HuH-7 (cell line): ENCODE data around the gene BRINP3.
A peak's percentile ranks its signal among the peaks of the same experiment; 100 is the strongest.
"Not testable (repeated sequence)": the region's sequence is repeated elsewhere in the genome, so short reads cannot be mapped to it uniquely, and the experiment has no call there.

Experiments used
- DNase-seq: peaks from one replicate; pipeline ENCODE4 v3.0.0; 2011; ENCODE audit warnings: low spot score

BRINP3 gene

DNA sequence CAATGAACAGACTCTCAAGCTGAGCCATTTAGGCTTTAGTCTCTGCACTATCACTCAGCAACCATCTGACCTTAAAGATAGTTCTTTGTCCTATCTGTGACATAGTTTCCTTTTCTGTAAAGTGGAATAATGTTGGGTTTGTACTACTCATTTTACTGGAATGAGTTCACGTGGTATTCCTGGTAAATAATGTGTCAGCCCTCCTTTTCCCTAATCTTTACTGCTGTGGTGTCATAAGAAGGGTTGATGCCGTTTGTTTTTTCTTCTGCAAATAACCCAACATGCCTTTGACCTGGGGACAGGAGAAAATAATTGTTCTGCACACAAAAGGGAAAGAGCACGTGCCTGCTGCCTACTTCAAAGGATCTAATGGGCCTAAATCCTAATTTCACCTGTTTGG lies 297.8 kb downstream of the BRINP3 start:
- DNase-seq: peak; percentile 21

DNA sequence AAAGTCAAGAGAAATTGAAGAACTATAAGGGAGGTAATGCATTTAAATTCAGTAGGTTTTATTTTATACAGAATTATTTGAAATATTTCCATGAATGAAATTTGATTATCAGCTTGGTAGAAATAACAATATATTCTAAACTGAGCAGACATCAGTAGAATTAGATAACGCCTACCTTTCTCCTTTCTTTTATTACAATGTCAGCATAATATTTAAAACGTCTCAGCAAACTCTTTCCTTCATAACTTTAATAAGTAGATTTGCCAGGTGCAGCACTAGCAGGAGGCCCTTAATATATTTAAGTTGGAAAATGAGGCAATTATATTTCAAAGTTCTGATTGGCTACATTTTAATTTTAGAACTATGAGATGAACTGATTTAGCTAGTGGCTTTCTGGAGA lies 298.8 kb downstream of the BRINP3 start:
- no peak for DNase-seq

DNA sequence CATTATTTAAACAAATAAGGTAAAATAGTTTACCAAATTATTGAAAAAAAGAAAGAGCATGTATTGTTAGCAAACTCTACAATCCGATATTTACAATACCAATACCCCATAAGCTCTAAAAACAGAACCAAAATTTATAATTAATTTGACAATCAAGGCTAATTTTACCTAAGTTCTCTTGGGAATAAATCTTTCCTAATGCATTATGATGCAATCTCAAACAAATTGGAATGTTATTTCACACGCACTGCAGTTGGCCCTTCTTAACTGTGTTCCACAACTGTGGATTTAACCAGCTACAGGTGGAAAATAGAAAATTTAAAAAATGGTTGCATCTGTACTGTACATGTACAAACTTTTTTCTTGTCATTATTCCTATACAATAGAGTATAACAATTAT lies 300.1 kb downstream of the BRINP3 start:
- DNase-seq: no peak

DNA sequence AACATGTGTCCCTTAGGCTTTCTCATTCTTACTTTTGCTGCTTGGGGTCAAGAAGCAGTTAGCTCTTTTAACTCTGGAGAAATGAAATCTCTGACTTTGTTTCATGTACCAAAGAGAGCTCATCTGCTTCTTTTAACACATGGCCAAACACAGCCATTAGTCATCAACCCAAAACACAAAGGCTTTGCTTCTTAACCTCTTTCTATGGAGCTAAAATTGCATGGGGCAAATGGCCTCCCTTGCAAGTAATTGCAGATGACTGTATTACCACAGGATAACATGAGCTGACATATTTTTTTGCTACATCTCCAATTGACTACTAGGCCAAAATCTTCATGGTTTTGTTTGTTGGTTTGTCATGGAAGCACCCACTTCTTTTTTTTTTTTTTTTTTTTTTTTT lies 300.9 kb downstream of the BRINP3 start:
- DNase-seq: no peak

DNA sequence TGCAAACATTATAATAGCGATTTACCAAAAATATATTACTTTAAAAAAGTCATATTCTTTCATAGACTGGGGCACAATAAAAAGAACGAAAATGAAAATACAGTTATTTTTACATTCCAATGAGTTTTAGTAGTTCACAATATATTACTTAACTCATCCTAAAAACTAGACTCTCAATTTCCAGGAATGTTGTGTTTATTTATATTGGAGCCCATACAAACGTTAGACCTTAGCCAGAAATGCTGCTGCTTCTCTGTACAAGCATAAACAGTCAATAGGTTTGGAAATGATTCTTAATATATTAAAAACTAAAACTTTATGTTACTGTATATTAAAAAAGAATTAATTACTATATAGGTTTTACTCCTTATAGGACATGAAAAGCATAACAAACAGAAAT lies 302.3 kb downstream of the BRINP3 start:
- no peak for DNase-seq

DNA sequence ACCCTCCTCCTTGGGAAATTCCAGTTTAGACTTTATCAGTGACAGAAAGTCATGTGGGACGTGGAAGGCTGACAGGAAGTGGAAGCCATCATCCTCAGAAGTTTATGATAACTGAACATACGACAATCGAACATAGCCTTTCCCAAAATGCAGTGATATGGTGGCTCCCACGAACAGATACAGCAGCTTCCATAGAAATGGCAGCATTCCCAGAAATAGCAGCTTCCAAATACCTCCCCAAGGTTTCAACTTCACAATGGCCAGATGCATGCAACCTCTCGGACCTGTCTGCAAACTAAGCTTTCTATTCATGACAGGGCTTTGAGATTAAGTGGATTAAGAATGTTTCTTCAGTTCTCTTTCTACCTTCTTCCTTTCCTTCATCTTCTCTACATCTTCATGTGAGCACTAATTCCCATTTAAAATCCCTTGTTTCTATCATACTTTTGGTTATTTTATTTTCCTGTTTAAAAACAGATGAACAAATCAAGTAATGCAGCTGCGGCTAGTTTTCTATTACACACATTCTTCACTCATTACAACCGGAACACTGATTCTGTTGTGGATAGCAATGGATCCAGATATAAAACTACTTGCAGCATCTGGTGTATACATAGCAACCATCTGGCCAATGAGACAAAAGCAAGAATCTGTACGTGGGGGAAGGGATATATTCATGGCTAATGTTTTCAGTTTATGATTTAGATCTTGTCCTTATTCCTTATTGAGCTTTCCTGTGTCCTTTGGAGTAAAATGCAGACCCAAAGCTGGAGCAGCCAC lies 304.8 kb downstream of the BRINP3 start:
- no peak for DNase-seq

DNA sequence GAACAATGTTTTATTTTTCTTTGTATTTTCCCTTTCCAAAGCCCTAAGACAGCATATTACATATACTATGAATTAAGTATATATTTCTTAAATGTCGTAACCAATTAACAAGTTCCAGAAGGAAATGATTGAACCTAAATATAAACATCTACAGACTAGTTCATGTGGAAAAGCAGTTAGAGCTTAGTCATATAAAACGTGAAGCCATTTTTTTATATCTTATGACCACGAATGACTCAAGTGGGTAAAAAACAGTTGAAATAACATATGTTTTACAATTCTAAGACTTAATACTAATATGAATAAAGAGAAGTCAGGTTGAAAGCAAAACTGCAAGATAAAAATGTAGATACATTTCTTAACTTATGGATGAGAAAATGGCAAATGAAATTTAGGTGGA lies 307.3 kb downstream of the BRINP3 start:
- no peak for DNase-seq

DNA sequence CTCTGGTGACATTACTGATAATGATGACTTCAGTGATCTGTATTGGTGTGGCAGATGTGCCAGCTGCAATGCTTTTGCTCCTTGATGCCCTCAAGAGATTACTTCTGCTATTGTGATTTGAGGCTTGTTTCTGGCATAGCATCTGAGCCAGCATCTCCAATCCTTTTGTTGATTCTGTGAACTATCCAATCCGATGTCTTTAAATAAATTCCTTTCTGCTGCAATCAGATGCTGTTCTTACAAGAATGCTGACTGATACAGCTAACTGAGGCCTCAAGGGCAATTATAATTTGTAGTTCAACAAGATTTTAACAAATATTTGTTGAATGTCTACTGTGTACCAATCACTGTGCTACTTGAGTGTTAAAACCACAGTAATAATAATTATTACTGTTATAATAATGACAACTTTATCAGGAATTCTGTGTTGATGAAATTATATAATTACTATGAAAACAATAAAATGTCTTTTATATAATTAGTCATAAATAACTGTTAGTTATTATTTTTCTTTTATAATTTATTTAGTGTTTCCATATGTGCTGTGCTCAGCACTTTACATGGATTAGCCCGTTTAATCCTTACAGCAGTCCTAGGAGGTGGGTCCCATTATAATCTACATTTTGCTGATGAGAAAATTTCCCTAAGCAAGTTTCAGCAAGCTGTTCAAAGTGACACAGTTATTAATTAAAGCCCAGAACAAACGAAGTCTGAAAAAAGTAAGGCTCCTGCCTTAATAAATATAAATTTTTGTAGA lies 308.2 kb downstream of the BRINP3 start:
- no peak for DNase-seq

DNA sequence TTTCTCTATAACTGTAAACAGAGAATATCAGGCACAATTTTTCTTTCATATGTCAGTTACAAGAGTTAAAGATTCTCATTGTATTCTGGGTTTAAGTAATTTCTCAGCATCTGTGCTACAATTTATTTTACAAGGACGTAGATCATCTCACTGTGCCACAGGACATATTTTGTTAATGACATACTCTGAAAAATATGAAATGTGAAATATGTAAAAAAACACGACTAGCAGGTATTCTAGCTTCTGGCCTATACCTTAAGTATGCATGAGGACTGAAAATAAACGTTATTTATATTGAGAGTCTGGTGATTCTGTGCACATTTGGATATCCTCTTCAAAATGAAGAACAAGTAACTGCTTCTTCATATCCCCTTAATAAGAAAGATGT lies 308.8 kb downstream of the BRINP3 start:
- no peak for DNase-seq

DNA sequence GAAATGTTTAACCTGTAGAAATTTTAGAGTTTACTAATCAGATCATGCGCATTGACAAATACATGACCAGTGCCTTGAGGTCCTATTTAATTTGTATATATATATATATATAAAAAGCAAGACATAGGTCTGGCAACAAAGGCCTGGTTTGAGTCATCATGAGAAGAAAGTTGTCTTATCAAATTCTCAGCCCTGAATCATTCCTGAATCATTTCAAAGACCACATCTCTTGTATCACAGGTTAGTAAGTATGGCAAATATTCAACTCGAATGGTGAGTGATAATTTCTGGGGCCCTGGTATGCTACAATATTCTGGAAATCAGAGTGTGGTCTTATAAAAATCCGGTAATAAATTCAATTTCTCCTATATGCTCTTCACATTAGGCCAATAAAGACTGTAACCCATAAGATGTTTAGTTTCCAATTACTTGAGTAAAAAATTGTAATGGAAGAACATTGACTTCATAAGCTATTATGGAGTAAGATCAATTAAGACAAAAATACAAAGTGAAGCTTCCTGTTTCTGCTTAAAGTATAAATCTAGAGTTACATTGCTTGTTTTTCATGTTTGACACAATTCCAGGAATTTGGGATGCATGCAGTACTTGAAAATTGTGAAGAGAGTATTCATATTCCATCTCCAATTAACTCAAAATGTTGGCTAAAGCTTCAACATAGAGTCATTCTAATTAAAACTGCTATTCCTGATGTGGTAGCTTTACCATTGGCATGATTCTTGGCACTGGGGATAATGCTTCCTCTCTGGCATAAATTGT lies 309.4 kb downstream of the BRINP3 start:
- DNase-seq: no peak

DNA sequence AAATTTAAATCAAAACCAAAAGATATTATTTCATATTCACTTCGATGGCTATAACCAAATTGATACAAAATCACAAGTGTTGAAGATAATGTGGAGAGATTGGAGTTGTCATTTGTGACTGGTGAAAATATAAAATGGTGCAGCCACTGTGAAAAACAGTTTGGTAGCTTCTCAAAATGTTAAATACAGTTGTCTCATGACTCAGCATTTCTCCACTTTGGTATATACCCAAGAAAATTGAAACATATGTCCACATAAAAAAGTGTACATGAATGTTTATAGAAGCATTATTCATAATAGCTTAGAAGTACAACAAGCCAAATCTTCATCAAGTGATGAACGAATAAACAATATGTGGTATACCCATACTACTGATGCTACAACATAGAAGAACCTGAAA lies 318.5 kb downstream of the BRINP3 start:
- DNase-seq: no peak

DNA sequence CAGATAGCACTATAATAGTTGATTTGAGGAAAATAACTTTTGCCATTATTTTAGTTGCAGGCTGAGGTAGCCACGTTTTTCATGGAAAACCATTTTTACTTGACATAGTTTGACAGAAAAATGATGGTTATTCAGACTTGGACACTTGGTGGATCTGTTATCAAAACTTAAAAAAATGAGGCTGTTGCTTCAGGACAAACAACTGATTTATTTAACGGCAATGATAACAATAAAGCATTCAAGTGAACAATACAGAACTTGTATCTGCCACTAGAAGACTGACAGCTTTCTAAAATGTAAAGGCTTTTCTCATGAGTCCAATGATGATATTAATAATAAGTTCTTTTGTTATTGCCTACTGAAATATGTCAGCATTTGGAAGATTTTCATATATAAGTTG lies 322.9 kb downstream of the BRINP3 start:
- DNase-seq: no peak

DNA sequence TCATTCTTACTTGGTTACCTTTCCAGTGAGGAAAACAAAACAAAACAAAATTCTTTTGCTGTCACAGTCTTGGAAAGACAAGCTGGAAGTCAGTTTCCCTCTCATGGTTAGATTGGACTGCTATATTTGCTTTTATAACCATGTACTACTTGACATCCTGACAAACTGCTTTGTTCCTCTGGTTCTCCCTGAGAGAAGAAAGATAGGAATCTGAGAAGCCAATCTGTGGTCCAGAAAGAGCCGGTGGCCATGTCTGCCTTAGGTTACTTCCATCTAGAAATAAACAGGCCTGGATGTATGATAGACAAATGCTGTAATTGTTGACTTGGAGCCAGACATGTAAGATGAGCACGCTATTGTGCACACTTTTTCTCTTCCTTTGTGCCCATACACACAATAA lies 330.0 kb downstream of the BRINP3 start:
- DNase-seq: no peak

DNA sequence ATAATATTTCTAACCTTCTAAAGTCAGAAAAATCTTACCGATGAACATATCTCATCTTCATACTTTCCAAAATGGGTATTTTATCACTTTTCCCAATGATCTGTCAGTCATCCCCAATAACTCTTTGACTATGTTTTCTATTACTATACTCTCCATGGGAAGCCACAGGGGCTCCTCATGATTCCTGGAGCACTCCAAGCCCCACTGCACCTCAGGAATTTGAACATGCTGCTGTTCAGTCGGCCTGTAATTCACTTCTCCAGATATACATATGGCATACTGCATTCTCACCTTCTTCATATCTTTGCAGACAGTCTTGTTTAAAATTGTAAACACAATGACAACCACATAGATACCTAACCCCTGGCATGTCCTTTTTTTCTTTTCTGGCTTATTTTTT lies 333.0 kb downstream of the BRINP3 start:
- DNase-seq: no peak

DNA sequence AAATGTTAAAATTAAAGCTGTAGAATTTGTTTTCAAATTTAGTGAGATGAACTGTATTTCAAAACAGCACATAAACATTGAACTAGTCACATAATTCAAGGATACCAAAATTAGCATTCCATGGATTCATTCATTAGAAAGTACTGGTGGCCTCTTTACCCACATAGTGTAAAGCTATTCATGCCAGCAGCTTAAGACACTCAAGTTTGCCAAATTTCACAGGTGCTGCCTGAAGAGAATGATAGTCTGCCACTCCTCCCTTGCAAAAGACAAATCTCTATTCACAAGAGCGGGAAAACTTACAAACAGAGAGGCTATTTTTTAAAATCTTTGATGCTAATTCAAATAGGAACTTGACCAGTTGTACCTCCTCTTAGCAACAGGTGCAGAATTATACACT lies 337.0 kb downstream of the BRINP3 start:
- no peak for DNase-seq

DNA sequence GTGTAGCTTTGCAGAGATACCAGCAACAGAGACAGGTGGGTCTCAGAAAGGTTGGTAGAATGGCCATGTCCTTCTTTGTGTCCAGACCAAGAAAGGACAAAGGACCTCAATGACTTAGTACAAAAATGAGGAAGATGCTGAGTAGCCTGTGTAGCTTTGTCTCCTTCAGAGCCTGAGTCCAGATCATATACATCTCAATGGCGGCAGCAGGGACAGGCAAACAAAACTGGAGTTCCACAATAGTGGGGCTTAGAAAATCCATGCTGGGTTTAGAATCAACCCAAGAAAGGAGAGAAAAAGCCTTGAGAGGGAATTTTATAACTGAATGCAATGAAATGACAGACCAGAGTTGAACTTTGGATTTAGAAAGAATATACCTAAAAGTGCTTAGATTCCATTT lies 339.0 kb downstream of the BRINP3 start:
- DNase-seq: no peak

DNA sequence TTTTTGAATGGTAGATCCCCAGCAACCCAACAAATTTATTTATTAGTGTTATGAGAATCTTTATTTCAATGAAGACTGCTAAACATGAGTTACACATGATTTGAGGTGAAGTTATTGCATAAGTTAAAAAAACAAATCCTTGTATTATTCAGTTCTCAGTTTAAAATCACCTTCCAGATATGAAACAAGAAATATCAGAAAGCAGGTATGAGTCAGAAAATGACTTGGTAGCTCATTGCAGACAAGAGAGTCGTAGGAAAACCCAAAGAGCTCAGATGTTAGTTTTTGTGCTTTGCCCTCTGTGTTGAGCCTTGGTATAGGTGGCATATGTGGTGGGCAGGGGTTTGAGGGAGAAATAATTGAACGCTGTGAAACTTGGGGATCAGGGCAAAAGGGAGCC lies 339.4 kb downstream of the BRINP3 start:
- no peak for DNase-seq

DNA sequence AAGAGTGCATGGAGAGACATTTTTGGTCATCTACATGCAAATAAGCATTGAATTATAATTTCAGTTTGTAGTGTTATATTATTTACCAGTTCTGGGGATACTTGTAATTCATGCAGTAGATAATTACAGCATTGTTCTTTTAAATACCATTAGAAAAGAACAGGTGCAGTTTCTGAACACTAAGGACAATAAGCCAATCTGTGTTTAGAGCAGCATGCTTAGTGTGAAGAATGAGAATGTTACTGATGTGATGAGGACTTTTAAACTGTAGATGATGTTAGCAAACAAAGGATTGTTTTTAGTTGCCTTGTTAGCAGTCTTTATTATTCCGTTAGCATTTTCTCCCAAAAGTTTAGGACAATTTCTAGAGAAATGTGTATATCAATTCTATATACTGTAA lies 348.3 kb downstream of the BRINP3 start:
- no peak for DNase-seq

DNA sequence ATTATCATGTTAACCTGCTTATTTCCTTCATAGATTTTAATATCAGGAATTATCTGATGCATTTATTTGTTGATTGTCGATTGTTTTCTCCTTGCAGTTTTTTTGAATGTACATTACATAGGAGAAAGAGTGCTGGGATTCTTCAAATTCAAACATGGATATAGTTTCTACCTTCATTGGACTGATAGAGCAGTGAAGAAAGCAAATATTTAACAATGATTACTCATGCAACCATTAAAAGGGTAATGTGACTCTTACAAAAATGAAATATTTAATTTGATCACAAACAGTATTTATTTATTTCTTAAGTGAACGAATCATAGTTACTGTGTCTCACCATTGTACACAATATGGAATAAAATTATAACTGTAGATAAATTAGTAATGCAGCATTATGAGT lies 350.9 kb downstream of the BRINP3 start:
- no peak for DNase-seq

DNA sequence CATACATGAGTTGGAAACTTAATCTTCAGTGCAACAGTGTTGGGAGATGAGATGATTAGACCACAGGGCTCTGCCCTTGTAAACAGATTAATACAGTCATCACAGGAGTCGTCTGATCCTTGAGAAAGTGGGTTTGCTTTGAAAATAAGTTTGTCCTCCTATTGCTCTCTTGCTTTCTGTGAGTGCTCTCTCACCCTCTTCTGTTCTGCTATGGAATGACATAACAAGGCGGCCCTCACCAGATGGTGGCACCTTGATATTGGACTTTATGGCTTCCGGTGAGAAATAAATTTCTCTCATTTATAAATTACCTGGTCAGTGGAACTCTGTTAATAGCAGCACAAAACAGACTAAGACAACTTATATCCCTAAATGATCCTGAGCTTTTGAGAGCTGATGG lies 353.6 kb downstream of the BRINP3 start:
- DNase-seq: no peak

DNA sequence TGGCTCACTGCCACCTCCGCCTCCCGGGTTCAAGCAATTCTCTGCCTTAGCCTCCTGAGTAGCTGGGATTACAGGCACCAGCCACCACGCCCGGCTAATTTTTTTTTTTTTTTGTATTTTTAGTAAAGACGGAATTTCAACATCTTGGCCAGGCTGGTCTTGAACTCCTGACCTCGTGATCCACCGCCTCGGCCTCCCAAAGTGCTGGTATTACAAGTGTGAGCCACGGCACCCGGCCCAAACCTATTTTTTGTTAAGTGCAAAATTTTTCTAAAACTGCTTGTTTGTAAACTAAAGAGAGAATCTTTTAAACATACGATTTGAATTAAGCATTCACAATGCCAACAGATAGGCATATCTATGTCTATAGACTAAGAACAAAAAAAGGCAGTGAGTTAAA lies 357.1 kb downstream of the BRINP3 start:
- not testable (repeated sequence) for DNase-seq

DNA sequence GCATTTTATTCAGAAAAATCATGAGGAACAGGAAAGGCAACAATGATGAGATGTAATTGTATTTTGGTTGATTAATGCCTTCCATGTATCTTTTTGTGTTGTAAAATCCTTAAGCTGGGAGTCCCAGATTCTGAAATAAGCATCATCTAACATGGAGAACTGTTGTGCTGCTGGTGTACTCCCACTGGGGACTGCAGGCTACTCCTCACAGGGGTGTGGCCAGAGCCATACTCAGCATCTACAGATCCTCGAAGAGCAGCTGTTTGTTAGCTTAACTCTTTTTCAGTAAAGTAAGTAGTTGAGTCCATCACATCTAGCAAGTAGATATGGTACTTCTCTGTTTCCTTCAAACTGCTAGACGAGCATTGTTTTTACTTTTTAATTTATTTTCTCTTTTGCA lies 358.0 kb downstream of the BRINP3 start:
- DNase-seq: no peak

DNA sequence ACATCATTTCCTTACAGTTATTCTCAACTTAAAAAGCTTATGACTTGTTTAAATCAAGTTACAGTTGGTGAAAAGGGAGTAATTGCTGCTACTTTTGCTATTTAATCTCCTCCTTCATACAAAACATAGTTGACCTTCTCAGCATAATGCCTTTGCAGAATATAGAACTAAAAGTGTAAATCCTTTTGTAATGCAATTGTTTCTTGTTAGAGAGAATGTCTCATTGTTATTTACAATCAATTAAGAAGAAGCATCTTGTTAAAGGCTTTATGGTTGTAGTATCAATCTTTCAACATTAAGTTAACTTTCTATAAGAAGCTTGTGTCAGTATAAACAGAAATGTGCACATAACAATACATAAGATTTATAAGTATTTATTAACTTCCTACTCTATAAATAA lies 360.7 kb downstream of the BRINP3 start:
- DNase-seq: no peak
